Ammon's horn (tissue), 1 donor: Measurements from ENCODE around the gene HADH.
"Not testable (repeated sequence)": the region's sequence is repeated elsewhere in the genome, so short reads cannot be mapped to it uniquely, and the experiment has no call there.

Source experiments
- DNase-seq: peaks from one replicate; pipeline ENCODE4 v3.0.0-alpha.2; 2016; ENCODE audit warnings: low spot score

The HADH gene

DNA sequence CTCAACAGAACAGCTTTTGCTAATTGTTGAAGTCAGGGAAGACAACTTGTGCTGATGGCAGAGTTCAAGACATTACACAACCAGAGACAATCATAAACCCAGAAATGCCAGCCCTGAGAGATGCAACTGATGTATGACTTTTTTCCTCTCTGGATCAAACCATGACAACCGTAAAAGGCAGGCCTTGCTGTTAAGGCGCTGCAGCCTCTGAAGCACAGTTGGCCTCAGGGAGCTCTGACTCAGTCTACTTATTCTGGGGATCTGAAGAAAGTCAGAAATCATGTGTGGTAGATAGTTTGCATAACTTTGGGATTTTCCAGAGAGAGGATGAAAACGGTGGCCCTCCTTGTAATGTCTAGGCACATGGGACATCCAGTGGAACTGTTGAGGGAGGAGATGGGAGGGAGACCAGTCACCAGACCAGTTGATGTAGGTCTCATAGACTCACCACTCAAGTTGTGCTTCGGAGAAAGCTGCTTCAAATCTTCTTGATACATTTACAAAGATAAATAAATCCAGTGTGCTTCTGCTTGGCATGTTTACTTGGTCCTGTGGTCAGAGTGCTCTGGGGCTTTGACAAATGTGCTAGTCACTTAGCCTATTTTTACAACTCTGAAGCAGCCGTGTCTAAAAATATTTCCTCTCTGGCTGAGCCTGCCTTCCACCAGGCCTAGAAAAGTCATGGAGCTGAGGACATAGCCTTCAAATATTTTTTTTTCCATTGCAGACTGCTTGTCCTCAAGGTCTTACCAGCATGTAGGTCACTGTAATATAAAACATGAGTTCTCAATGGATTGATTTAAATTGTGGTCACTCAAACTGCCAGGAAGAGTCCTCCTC is 7.5 kb downstream of the HADH start:
- no peak for DNase-seq

DNA sequence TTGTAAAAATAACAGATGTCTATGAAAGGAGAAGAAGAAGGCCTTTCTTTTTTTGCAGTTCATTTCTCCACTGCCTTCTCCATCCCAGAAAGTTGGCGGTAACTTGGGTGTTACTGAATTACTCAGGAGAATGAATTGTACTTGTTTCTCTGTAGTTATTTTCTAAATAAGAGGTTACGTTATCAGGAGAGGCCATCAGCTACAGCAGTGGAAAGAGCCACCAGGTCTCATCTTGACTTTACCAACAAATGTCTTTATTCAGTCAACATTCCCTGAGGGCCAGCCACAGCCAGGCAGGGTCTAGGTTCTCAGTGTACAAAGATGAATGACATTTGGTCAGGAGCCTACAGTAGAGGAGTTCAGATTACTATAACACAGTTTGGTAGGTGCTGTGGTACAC is 8.1 kb downstream of the HADH start:
- DNase-seq = no peak

DNA sequence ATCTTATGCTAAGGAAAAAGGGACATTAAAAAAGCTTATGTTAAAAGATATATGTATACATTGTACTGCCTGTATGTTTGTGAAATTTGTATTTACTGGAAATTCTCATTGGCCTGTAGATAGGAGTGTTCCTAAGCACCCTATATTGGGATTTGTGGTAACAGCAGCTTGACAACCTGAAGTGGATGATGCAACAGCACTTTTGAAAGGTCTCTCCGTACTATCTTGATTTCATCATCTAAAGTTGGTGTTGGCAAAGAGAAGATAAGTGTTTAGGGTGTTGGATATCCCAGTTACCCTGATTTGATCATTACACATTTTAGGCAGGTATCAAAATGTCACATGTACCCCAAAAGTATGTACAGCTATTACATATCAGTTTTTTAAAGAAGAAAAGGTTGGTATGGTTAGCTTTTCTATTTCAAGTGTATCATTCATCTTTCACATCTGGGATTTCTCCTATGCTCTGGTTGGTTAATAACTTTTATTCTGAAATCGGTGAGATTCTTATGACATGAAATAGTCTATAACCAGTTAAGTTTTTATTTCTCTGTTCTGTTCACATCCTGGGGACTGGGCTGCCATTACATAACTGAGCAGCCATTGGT is 10.3 kb downstream of the HADH start:
- DNase-seq = no peak

DNA sequence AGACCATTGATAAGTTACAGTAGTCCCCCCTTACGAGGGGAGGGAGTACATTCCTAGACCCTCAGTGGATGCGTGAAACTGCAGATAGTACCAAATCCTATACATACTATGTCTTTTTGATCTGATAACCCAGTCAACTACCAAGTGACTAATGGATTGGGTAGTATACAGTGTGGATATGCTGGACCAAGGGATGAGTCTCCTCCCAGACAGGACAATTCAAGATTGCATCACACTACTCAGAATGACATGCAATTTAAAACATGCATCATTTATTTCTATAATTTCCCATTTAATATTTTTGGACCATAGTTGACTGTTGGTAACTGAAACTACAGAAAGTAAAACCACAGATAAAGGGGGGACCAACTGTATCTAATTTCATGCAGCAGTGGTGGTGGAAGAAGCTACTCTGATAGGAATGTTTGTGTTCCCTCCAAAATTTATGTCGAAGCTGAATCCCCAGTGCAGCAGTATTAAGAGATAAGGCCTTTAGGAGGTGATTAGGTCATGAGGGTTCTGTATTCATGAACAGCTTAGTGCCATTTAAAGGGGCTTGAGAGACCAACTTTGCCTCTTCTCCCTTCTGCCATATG is 11.9 kb downstream of the HADH start:
- no peak for DNase-seq

DNA sequence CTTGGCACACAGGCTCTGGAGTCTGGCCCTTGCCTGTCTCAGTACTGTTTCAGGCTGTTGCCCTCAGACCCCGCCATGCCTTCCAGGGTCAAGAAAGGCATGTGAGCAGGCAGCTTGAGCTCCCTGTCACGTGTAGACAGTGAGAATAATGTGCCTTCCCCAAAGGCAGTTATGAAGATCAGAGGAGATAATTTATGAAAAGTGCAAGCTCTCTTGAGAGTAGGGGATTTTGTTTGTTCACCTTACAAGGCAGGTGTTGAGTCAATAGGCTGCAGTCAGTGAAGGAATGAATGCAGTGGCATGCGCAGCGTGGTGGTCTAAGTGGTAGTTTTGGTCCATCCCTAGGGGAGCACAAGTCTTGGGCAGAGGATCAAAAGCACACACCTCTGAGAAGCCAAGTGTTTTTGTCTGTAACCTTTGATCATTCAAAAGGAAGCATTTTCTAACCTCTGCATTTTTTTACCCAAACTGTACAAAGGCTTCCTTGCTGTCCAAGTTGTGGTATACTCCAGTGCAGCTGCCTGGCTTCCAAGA is 14.4 kb downstream of the HADH start:
- no peak for DNase-seq

DNA sequence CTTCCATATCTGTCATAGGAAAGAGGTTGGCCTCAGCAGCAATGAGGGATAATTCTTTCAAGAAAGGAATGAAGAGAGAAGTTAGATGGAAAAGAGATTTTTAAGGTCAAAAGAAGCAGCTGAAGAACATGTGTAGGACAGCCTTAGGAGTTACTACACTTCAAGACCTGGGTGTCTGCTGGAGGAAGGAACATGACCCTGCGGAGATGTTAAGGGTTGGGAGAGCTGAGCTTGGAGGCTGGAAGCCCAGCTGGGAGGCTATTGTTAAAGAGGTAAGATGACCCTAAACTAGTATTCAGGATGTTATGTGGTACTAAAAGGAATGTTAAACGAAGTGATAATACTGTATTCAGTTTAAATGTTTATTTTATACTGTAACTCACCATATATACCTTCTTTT is 15.0 kb downstream of the HADH start:
- no peak for DNase-seq

DNA sequence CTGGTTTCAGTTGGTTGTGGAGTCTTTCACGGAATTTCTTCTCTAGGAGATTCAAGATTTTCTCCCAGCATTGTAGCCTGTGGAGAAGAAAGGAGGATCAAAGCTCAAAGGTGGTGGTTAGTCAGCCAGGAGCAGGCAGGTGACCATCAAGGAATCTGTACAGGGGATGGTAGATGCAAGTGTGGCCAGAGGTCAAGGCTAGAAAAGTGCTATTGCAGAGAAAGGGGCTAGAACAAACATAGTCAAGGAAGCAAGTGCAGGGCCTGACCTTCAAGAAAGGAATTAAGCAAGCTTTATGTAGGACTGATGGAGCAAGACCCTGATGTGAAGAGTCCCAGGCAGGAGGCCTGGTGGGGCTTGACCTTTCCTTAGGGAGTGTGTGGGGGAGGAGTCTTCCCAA is 16.1 kb downstream of the HADH start:
- DNase-seq = no peak

DNA sequence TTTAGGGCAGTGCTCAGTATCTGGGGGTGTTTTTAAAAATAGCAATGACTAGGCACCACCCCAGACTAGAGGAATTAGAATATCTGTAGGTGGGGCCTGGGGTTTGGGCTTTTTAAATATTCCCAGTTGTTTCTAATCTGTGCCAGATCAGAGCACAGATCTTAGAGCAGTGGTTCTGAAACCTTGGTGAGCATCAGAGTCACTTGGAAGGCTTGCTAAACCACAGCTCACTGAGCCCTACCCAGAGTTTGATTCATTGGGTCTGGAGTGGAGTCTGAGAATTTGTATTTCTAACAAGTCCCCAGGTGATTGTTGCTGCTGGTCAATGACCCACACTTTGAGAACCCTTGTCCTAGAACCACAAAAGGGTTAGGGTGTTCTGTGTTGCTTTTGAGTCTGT is 16.7 kb downstream of the HADH start:
- no peak for DNase-seq

DNA sequence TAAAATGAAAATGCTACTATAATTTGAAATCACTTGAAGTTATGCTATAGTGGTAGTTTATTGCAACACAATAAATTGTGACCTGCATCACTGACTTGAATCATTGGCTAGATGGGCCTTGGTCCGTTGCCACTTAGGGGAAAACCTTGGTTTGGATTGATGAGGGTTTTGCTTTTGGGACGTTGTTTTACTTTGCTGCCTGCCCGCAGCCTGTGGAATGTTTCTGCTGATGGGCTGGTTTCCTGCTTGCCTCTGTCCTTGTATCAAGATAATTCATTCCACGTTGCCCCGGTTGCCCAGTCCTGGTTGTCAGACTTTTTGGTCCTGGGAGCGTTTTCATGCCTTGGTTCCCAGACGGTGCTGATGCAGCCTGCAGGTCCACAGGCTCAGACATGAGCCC is 18.3 kb downstream of the HADH start:
- DNase-seq = no peak

DNA sequence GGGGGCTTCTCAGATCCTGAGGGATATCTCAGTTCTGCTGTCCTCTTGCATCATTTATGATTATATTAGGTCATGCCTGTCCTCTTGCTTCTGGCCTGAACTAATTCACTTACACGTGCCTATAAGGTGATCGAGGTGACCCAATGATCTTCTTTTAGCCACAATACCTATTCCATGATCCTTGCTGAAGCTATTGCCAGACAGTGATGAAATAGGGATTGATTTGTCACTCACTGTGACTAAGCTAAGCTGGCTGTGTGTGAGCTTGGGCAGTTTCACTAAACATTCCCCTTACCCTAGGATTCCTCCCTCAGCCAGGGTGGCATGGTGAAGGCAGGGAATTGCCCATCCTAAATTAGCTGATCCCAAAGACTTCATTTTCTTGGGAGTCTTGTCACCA is 19.0 kb downstream of the HADH start:
- DNase-seq = no peak

DNA sequence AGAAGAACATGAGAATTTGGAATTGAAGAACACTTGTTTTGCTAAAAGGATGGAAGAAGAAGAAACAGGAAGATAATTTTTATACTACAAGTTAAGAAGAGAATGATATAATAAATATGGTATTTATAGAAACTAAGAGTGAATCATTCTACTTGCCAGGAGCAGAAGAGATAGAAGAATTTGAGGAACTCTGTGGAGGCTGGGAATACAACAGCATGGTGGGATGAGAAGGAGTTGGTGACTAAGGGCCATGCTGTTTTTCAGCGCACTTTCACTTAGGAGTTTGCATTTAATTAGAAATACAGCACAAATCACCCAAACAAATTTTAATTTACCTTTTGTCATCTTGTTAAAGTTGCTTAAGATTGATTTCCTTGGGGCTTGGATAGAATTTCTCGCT is 20.5 kb downstream of the HADH start:
- no peak for DNase-seq

DNA sequence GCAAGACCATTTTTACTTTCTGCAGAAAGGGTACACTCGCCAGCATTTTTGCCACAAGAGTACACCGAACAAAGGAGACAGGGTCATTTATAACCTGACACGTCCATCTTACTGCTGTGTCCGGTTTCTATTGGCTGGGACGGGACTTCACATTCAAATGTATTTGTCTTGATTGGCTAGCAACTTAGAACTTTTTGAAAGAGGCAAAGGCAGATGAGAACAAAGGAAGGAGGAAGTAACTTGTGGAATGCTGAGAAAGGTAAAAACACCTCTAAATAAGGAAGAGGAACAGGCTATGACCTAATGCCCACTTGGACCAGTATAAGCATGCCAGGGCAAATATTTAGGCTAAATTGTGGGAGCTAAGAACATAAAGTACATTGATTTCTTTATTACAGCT is 22.7 kb downstream of the HADH start:
- DNase-seq = not testable (repeated sequence)

DNA sequence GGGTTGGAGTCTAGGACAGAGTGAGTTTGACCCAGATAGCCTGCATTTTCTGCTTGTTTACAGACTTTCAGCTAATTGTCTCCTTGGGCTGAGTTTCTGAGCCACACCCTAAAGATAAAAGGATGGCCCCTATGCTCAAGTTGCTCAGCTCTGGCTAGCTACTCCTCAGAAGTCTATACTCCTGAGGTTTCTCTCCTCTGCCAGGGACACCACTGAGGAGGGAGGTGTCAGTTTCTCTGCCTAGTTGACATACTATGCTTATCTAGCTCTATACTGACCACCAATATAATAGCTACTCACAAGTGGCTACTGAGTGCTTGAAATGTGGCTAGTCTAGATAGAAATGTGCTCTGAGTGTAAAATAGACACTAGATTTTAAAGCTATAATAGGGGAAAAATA is 23.6 kb downstream of the HADH start:
- DNase-seq = no peak

DNA sequence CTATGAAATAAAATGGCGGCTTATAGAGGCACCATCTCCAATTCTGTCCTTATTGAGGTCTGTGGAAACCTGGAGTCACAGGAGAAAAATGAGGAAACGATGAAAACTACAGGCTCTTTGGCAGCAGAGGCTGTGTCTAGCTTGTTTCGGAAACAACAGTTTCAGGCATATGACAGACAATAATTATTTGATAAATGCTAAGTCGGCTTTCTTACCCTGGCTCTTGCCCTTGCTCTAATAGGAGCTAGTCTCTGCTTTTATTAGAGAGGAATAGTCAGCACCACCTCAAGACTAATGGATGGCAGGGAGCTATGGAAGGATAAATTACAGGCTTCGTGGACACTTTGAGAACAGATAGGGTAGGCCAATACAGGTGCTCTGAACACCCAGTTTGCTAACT is 24.3 kb downstream of the HADH start:
- DNase-seq = no peak

DNA sequence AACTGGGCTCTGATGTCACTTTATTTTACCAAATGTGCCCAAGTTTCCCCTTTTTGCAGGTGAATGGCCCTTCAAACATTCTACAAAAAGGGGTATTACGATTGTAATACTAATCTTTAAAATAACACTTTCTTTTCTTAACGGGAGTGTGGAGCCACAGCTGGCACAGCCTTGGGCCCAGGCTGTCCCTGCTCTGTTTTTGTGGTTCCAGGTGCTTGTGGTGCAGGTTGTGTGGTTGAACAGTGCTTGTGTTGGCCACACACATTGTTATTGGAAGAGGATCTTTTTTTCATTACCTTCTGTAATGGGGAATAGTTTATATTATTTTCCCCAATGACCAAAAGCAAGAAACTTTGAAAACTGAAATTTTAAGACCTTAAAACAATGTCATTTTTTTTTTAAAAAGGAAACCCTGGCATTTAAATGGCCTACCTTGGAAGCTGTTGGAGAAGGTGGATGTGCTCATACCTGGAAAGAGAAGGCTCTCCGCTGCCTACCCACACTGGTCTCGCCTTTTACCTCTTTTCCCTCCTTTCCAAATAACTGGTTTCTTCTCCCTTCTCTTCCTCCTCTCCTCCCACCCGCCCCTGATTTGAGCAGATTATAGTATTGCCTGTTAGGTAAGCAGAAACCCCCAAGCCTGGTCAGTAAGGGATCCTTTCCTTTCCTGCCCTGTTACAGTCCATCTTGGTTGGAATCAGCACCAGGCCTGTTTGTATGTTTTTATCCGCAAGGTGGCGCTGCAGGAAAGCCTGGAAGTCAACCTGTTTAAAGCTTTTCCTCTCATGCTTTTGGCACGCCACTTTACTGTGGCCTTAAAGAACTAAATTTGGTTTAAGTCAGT is 28.6 kb downstream of the HADH start:
- peak; percentile 87 for DNase-seq

DNA sequence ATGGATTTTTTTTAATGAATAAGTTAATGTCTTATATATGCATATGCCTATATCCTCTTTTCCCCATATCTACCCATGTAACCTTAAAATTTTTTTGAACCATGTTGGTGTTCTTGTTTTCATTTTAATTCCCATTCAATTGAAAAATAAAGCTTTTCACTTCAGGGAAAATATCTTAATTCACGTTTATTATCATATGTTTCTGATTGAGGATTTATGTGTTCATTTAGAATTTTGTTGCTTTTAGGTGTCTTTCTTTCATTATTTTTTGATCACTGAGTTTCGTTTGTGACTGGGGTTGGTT is 29.1 kb downstream of the HADH start:
- no peak for DNase-seq

DNA sequence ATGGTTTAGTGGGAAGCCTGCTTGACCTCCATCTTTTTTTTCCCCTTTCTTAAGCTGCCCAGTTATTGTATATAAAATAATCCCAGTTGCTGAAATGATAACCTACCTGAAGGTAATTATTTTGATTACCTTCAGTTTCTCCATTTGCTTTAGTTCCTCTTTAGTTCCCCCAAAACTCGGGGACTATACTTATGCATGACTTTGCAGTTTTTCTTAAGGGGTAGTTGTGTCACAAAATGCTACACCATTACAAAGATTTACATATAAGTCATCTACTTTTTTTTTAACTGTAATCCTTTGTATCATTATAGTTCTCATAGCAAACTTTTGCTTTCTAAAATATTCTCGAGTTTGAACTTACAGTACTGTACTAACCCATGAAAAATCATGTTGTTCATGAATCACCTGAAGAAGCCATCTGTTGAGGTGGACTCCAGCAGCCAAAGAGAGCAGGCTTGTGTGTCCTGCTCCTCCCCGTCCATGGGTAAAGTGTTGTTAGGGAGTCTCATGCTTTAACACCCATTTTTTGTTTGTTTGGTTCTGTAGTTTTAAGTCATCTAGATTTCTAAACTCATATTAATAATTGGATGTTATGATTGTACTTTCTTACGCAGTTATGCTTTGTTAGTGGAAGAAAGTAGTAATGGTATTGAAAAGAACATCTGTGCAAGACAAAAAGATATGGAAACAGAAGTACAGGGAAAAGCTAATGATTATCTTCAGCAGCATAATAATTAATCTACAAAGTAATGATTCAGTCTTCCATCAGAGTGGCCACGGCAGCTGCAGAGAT is 34.6 kb downstream of the HADH start:
- DNase-seq = no peak

DNA sequence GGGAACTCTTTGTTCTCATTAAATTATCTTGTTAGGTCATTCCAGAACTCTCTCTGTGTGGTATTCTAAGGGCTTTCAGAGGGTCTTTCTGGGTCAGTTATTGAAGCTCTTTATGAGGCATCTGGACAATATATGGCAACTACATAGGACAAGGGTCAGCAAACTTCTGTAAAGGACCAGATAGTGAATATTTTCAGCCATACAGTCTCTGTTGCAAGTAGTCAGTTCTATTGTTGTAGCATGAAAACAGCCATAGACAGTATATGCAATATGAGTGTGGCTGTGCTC is 35.1 kb downstream of the HADH start:
- no peak for DNase-seq

DNA sequence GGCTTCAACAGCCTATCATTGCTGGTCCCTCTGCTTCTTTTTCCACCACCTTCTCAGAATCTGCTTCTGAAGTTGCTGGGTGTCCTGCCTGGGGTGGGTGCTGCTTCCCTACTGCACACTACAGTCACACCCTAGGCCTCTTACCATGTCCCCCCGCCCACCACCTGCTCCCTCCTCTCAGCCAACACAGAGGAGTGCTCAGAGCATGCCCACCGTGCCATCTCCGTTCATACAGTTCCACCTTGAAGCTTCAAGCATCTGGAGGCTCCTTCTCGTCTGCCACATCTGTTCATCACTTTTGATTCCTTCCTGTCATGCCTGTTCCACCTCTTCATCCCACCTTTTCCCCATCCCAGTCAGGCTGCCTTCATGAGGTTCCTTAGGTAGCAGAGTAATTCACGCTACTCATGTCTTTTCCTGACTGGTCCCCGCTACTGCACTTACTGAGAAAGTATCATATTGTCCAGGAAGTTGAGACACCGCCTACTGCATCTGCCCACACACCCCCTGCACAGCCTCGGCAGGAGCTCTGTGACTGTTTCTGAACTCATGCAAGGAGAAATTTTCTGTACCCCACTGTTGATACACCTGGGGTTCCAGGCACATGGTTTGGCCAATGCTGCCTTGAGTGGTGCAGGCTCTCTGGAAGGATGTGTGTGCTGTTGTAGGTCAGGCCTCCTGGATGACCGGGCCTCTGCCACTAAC is 39.5 kb downstream of the HADH start:
- no peak for DNase-seq

DNA sequence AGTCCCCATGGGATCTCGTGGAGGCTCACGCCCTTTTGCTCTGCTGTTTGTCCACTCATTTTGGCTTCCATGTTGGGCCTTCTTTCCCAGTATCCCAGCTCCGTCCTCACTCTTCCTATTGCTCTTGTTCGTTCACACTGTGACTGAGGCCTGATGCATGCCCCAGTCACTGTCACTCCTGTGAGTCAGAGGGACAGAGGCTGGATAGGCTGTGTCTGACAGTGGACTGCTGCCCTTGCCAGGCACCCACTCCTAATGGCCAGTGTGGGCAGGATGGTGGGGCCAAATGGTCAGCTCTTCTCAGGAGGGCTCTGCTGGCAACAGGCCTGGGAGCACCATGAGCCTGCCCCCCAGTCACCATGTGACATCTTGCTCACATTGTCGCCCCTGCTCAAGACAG is 40.0 kb downstream of the HADH start:
- DNase-seq = no peak

DNA sequence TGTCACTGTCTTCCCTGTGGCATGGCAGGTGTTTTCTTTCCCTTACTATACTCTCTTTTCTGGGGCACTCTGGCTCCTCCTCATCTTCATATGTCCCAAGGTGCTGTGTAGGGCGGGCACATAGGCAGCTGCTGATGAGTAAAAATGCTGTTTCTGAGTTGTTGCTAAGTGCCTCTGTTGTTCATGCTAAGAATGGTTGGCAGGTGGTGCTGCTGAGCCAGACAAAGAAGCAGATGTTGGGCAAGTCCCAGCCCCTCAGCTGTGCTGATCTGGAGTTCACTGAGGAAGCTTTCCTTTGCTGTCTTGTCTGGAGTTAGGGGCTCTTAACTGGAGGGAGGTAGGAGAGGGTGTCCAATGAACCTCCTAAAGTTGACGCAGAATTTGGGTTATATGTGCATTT is 40.6 kb downstream of the HADH start:
- peak; percentile 56 for DNase-seq
